B cell (primary cell): ENCODE data around the gene CBLB. TPM values are rescaled to one million over a fixed set of nuclear protein-coding genes. Genes with fewer than 3 reads are reported as not detected.

Experiments
- ATAC-seq: fragments of 200-7000 bp; cut with Tn5 transposase; one replicate; pipeline ENCODE4 v1.10.0; 2021; ENCODE audit warnings: low read depth, mild to moderate bottlenecking, moderate number of reproducible peaks, moderate library complexity
- CTCF ChIA-PET: fragments of 350-600 bp; sonication (Branson Sonifier 250); formaldehyde crosslinking; loops from one replicate; lab custom pipeline; 2021; ENCODE audit warnings: antibody characterized with exemption, inconsistent platforms; lab: Charles Lee
- POLR2A ChIA-PET: fragments of 350-600 bp; sonication (Branson Sonifier 250); formaldehyde crosslinking; loops from one replicate; lab custom pipeline; 2021; ENCODE audit warnings: antibody characterized with exemption; lab: Charles Lee
- DNase-seq: peaks from one replicate; pipeline ENCODE4 v3.0.0; 2013
- H2AFZ ChIP-seq: 2 replicates; pipeline ENCODE4 v1.6.1; 2012; ENCODE audit warnings: mild to moderate bottlenecking, low read depth, low read length; ENCODE audit not compliant: insufficient read depth, poor library complexity, severe bottlenecking
- H3K27ac ChIP-seq, 2 donors: 1 replicate in 1 of 2; 2 replicates in 1 of 2; pipeline ENCODE4 v1.5.1; 2012 to 2013; ENCODE audit warnings: low read length in 2 of 2, mild to moderate bottlenecking in 2 of 2, moderate library complexity in 1 of 2
- H3K27me3 ChIP-seq, 4 experiments: fragments of 200-600 bp in 1 of 4; sonication (generic) in 1 of 4; replicated peaks in 1 of 4; 1 replicate in 2 of 4; 2 replicates in 2 of 4; pipeline versions ENCODE4 v1.6.1 to v1.7.0; 2013 to 2016; ENCODE audit warnings: low read length in 3 of 4, mild to moderate bottlenecking in 2 of 4, mixed read lengths in 1 of 4, moderate library complexity in 1 of 4; ENCODE audit not compliant: insufficient read depth in 4 of 4, control insufficient read depth in 3 of 4; ENCODE audit errors: control extremely low read depth in 1 of 4
- H3K36me3 ChIP-seq, 2 experiments: replicated peaks in 1 of 2; 1 replicate in 1 of 2; 2 replicates in 1 of 2; pipeline versions ENCODE4 v1.6.1 to v1.7.1; 2013; ENCODE audit warnings: low read length in 1 of 2; ENCODE audit not compliant: insufficient read depth in 2 of 2, control insufficient read depth in 1 of 2; ENCODE audit errors: control extremely low read depth in 1 of 2, extremely low read depth in 1 of 2
- H3K4me1 ChIP-seq, 2 donors: fragments of 200-600 bp in 1 of 2; sonication (generic) in 1 of 2; 1 replicate in 1 of 2; 2 replicates in 1 of 2; pipeline versions ENCODE4 v1.5.1 to v1.6.1; 2013 to 2017; ENCODE audit warnings: low read length in 2 of 2; ENCODE audit not compliant: control insufficient read depth in 2 of 2, insufficient read depth in 2 of 2
- H3K4me2 ChIP-seq: replicated peaks from 2 replicates; pipeline ENCODE3; 2012; ENCODE audit warnings: mild to moderate bottlenecking, low read depth, low read length; ENCODE audit not compliant: poor library complexity, severe bottlenecking
- H3K4me3 ChIP-seq, 5 experiments: fragments of 200-600 bp in 1 of 5; sonication (generic) in 1 of 5; 1 replicate in 3 of 5; 2 replicates in 2 of 5; pipeline versions ENCODE4 v1.5.1 to v1.7.0; 2011 to 2016; ENCODE audit warnings: low read length in 4 of 5, mild to moderate bottlenecking in 4 of 5, low read depth in 2 of 5, control low read depth in 1 of 5, moderate library complexity in 1 of 5; ENCODE audit not compliant: insufficient read depth in 1 of 5; ENCODE audit errors: control extremely low read depth in 1 of 5, extremely low read depth in 1 of 5
- H3K79me2 ChIP-seq: fragments of 200-600 bp; sonication (generic); one replicate; pipeline ENCODE4 v1.6.0; 2016; ENCODE audit warnings: low read length; ENCODE audit not compliant: control insufficient read depth, insufficient read depth
- H3K9ac ChIP-seq: fragments of 200-600 bp; sonication (generic); 2 replicates; pipeline ENCODE4 v1.6.1; 2017; ENCODE audit warnings: mild to moderate bottlenecking, low read length, moderate library complexity
- H3K9me3 ChIP-seq, 3 donors: one replicate each; pipeline versions ENCODE4 v1.6.1 to v1.7.1; 2013; ENCODE audit warnings: low read length in 2 of 3; ENCODE audit not compliant: control insufficient read depth in 2 of 3, insufficient read depth in 1 of 3; ENCODE audit errors: control extremely low read depth in 1 of 3
- H4K20me1 ChIP-seq: 2 replicates; pipeline ENCODE4 v1.6.0; 2012; ENCODE audit warnings: mild to moderate bottlenecking, low read length; ENCODE audit not compliant: insufficient read depth, control insufficient read depth, poor library complexity, severe bottlenecking
- H3K27ac Mint-ChIP-seq: one replicate; pipeline ENCODE4 v1.8.0; 2021; ENCODE audit warnings: mixed read lengths
- H3K27me3 Mint-ChIP-seq: one replicate; pipeline ENCODE4 v1.8.0; 2021; ENCODE audit warnings: mixed read lengths
- H3K4me1 Mint-ChIP-seq: one replicate; pipeline ENCODE4 v1.8.0; 2021; ENCODE audit warnings: mixed read lengths
- H3K4me3 Mint-ChIP-seq: one replicate; pipeline ENCODE4 v1.8.0; 2021; ENCODE audit warnings: mixed read lengths
- H3K9me3 Mint-ChIP-seq: one replicate; pipeline ENCODE4 v1.8.0; 2022; ENCODE audit warnings: mixed read lengths; ENCODE audit not compliant: insufficient read depth
- CTCF ChIP-seq: fragments of 200-600 bp; IDR thresholded peaks from one replicate; pipeline ENCODE4 v1.8.0; 2022; ENCODE audit warnings: antibody characterized with exemption, mild to moderate bottlenecking
- EZH2 ChIP-seq: IDR thresholded peaks from 2 replicates; pipeline ENCODE4 v1.6.1; 2012; ENCODE audit warnings: borderline replicate concordance, low read depth, mild to moderate bottlenecking, moderate library complexity, low read length; ENCODE audit not compliant: insufficient read depth, poor library complexity, severe bottlenecking
- WGBS: methylation state at CpG from one replicate; pipeline ENCODE4 v1.1.5; 2013; ENCODE audit warnings: missing lambda C conversion rate; ENCODE audit not compliant: insufficient coverage; 5-methylcytosine and 5-hydroxymethylcytosine counted together
- intact Hi-C: fragments of 100-400 bp; cut with micrococcal nuclease; formaldehyde crosslinking; loops from one replicate; pipeline ENCODE4 v1.10.0; 2022
- polyA plus RNA-seq: library from polyadenylated mRNA; depleted of rRNA; stranded (reverse); fragments of >200 nt; gene quantifications from 2 replicates; pipeline ENCODE4 v1.2.3, GENCODE V29; 2012
- total RNA-seq, 2 donors: library from RNA; stranded (reverse); fragments of 120-200 nt in 1 of 2; gene quantifications; 1 replicate in 1 of 2; 2 replicates in 1 of 2; pipeline versions ENCODE4 v1.2.3 to v1.2.4, GENCODE V29; 2013 to 2022

The CBLB gene
- total and polyA plus RNA-seq, 2 donors (not counting 1 experiment from before 2014, with no cell fraction given), result 19.0 to 135 TPM

- intact Hi-C loops, result no loop called here
- no peak overlapping the region for H3K9ac ChIP-seq
- POLR2A ChIA-PET, result interaction anchor here (0.6 to 0.7 kb wide), 2 partner anchors 10 to 50 kb away, joined by 3 to 4 read pairs; no protein-coding TSS in a partner anchor
- no peak overlapping the region for H3K27ac ChIP-seq
- no peak overlapping the region for H3K4me3 ChIP-seq
- no peaks in the 10 kb centered on the region for H3K27me3 Mint-ChIP-seq
- no peaks in the 10 kb centered on the region for H3K36me3 ChIP-seq
- no peak overlapping the region for H2AFZ ChIP-seq
- ATAC-seq (peak; percentile 31), DNase-seq (peak; percentile 32)
- peak overlapping the region; percentile 2 for H3K4me2 ChIP-seq
- peaks cover 0 to 2% (median 0%) of the 10 kb centered on the region in 3 donors for H3K9me3 ChIP-seq
- peaks cover 50% of the 10 kb centered on the region for H3K79me2 ChIP-seq
- peak overlapping the region; percentile 35 for H3K4me3 Mint-ChIP-seq
- CTCF ChIA-PET, result interaction anchor here (0.7 to 0.9 kb wide), 2 partner anchors 30 to 292 kb away, joined by 3 read pairs; no protein-coding TSS in a partner anchor
- TF ChIP-seq CTCF (no peak), EZH2 (no peak)
- no peaks in the 10 kb centered on the region for H4K20me1 ChIP-seq
- H3K4me1 Mint-ChIP-seq, result peaks cover 40% of the 10 kb centered on the region
- peaks cover 6% of the 10 kb centered on the region for H3K9me3 Mint-ChIP-seq
- peaks cover 6 to 11% of the 10 kb centered on the region in 2 donors for H3K4me1 ChIP-seq
- peak overlapping the region; percentile 63 for H3K27ac Mint-ChIP-seq
- H3K27me3 ChIP-seq, result no peaks in the 10 kb centered on the region
- WGBS, result no CpG with 5 or more reads among the region's 10 CpGs
These were observed 57.2 kb downstream of the CBLB start for GRCh38 chr3:105811518-105812193.

GRCh38 chr3:105809208-105809888 lies 59.5 kb downstream of the CBLB start:
- intact Hi-C loops, result loop anchor here (2.0 kb wide), 1 partner anchor 13 kb away; no protein-coding TSS in a partner anchor
- CTCF ChIA-PET, result interaction anchor here (1.0 kb wide), 1 partner anchor 9 kb away, joined by 3 read pairs; no protein-coding TSS in a partner anchor
- WGBS, result 93% methylated on average over 1 of the region's 2 CpGs

More at GRCh38 chr3:105809208-105809888, 59.5 kb downstream of the CBLB start:
- no peaks in the 10 kb centered on the region for H3K36me3 ChIP-seq
- H3K9ac ChIP-seq, result no peak overlapping the region
- TF ChIP-seq EZH2 (no peak), CTCF (no peak)
- ATAC-seq, result no peak
- H3K27ac Mint-ChIP-seq, result no peak overlapping the region
- no peak for DNase-seq
- H3K4me1 Mint-ChIP-seq, result peaks cover 35% of the 10 kb centered on the region
- POLR2A ChIA-PET, result no interaction called here
- no peak overlapping the region for H3K4me3 ChIP-seq
- no peaks in the 10 kb centered on the region for H3K27me3 Mint-ChIP-seq
- H2AFZ ChIP-seq, result no peak overlapping the region
- H3K4me1 ChIP-seq, result peaks cover 9 to 11% of the 10 kb centered on the region in 2 donors
- H3K27me3 ChIP-seq, result no peaks in the 10 kb centered on the region
- no peaks in the 10 kb centered on the region for H4K20me1 ChIP-seq
- no peaks in the 10 kb centered on the region for H3K9me3 Mint-ChIP-seq
- H3K9me3 ChIP-seq, result peaks cover 0 to under 1% (median 0%) of the 10 kb centered on the region in 3 donors
- H3K4me2 ChIP-seq, result no peak overlapping the region
- H3K4me3 Mint-ChIP-seq, result no peak overlapping the region
- H3K79me2 ChIP-seq, result peaks cover 60% of the 10 kb centered on the region
- H3K27ac ChIP-seq, result no peak overlapping the region
